ENCODE data around the gene RFX4.
"Not testable (repeated sequence)": the region's sequence is repeated elsewhere in the genome, so short reads cannot be mapped to it uniquely, and the experiment has no call there.

The RFX4 gene

GRCh38 chr12:106696071-106696470 is 113.3 kb downstream of the RFX4 start:
- DNase-seq: no peak

GRCh38 chr12:106696681-106697417 is 114.0 kb downstream of the RFX4 start:
- no peak for DNase-seq

GRCh38 chr12:106704081-106704480 is 121.3 kb downstream of the RFX4 start:
- DNase-seq: no peak

DNA sequence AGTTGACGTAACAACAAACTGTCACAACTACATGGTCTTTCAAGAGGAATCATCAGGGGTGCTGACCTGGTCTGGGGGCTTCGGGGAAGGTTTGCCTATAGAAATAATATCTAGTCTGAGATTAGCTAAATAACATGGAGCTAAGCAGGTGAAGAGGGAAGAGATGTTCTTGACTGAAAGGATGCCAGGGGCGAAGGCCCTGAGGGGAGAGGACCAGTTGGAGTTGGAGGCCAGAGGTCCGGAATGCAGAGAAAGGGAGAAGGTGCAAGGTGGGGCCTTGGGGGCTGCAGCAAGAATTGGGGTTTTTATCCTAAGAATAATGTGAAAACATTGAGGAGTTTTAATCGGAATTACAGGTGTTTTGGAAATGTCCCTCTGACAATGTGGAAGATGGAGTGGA is 123.2 kb downstream of the RFX4 start:
- no peak for DNase-seq

DNA sequence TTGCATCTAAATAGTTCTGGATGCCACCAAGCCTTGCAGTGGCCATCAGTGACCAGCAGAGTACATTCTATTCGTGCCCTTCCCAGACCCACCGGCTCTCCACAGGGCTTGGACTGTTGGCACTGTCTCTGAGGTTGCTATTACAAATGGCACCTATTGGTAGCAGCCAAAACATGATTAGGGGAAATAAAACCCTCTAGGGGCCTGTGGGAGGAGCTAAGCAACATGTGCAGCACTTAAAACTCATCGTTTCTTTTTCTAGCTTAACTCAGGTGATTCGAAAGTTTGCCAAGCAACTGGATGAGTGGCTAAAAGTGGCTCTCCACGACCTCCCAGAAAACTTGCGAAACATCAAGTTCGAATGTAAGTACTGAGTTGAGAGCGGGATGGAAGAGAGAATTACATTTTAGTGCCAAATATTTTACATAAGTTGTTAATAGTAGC is 126.3 kb downstream of the RFX4 start:
- no peak for DNase-seq

DNA sequence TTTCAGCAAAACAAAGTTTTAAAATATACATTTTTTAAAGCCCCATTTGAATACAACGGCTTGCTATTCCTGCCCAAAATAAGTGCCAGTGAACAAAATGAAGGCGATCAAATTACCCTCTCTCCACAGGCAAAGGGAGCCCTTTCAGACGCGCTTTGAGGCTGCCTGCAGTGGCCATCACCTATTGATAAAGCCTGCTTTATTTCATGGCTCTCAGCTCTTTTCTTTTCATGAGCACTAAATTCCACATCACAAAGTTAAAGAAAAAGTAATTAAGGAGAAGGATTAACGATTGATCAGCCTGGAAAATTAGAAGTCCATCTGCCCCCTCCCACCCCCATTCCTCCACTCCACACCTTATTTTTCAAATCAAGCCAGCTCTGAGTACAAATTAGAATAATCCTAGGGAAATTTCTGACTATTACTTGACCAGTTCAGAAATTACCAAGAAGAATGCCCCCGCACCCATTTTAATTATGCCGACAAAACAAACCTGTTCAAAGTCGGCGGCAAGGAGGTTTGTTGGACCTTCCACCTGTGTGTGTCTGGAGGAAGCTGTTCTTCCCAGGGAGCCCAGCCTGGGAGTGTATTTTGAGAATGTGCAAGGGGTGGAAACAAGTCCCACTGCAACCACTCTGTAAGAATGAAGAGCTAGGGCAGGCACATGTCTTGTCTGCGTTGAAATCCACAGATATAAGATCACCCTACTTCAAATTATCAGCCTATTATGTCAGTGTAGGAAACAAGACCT is 127.5 kb downstream of the RFX4 start:
- peak; percentile 10 for DNase-seq

- DNase-seq: peak; percentile 40
Observed at GRCh38 chr12:106711316-106711715, 128.5 kb downstream of the RFX4 start.

DNA sequence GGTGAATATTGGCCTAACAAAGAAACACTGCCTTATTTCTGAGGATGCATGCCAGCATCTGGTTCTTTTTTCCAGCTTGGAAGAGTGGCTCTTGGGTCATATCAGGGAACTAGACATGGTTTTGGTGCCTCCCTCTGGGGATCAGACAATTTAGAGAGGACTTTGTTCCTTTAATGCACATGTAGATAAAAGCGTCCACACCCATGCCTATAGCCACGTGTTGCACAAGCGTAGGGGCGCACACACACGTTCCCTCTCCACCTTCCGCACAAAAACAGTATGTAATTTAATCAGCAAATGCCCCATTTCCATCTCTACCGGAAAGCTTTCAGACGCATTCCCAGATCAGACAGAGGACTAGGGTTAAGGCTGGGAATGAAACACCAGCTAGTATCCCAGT is 130.0 kb downstream of the RFX4 start:
- DNase-seq: no peak

- no peak for DNase-seq
Observed at GRCh38 chr12:106714926-106715325, 132.1 kb downstream of the RFX4 start.

GRCh38 chr12:106715582-106715981 is 132.8 kb downstream of the RFX4 start:
- no peak for DNase-seq

- no peak for DNase-seq
Observed at GRCh38 chr12:106717673-106718072, 134.9 kb downstream of the RFX4 start.

DNA sequence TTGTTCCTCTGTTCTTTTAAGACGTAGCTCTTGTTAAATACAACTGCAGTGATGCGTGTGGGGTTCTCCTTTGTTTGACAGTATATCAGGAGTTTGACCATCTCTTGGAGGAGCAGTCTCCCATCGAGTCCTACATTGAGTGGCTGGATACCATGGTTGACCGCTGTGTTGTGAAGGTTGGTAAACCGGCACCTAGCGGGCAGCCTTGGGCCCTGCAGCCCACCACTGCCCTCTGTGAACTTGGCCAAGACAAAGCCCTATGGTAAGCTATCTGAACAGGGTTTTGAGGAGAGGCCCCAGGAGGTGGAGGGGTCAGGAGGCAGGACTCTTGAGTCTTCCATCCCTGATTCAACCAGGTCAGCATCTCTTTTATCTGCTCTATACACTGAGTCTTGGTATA is 137.1 kb downstream of the RFX4 start:
- no peak for DNase-seq

DNA sequence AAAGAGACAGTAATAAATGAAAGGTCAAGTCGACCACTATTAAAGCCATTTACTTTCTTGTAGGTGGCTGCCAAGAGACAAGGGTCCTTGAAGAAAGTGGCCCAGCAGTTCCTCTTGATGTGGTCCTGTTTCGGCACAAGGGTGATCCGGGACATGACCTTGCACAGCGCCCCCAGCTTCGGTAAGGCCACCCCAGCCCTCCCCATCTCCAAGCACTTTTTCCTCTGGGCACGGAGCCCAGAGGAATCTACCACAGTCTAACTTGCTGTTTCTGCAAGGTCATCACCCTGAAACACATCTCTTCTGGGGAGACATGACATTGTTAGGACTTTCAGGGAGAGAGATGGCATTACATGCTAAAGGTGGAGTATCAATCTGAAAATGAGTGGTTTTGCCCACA is 137.9 kb downstream of the RFX4 start:
- DNase-seq: no peak

GRCh38 chr12:106721915-106722314 is 139.1 kb downstream of the RFX4 start:
- no peak for DNase-seq

GRCh38 chr12:106722837-106723236 is 140.0 kb downstream of the RFX4 start:
- no peak for DNase-seq

DNA sequence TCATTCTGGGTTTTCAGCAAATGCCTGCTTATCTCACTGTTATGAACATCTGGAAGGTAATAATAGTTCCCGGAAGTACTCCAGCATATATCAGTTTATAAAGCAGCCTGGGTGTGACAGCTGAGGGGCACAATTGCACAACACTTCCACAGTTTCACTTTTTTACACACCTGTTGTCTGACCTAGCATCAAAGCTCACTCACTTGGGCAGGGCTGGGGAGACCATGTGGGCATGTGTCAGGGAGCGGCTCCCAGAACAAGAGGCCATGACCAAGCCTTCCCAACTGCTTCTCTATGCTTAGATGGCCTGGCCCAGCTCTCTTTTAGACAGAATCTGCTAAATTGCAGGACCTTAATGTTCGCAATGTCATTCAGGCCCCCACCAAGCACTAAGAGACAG is 140.6 kb downstream of the RFX4 start:
- no peak for DNase-seq

DNA sequence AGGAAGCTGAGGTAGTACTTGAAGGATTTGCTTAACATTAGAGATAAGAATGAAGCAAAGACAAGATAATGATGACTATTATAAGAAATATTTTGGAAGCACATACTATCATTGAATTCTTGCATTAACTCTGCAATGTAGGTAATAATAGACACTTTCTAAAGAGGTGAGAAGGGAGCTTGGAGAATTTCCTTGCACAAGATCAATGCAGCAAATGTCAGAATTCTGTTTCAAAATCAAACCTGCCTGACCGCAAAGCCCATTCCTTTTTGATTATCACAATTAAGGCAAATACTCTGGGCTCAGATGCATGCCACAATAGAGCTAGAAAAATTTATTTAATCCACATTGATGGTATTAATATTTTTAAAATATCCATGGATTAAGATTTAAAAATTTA is 141.3 kb downstream of the RFX4 start:
- no peak for DNase-seq

DNA sequence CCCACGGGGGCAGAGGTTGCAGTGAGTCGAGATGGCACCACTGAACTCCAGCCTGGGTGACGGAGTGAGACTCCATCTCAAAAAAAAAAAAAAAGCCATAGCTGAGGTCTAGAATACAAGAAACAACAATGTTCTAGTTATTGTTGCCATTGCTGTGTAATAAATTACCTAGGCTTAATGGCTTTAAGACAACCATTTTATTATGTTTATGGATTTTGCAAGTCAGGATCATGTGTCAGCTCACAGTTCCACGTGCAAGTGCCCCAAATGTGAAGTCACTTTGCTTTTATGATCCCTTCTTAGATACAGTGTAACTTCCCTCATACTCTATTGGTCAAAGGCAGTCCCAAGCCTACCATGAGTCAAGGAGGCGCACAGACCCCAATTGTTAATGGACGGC is 142.1 kb downstream of the RFX4 start:
- no peak for DNase-seq

- DNase-seq: not testable (repeated sequence)
Observed at GRCh38 chr12:106726603-106727202, 143.9 kb downstream of the RFX4 start.

DNA sequence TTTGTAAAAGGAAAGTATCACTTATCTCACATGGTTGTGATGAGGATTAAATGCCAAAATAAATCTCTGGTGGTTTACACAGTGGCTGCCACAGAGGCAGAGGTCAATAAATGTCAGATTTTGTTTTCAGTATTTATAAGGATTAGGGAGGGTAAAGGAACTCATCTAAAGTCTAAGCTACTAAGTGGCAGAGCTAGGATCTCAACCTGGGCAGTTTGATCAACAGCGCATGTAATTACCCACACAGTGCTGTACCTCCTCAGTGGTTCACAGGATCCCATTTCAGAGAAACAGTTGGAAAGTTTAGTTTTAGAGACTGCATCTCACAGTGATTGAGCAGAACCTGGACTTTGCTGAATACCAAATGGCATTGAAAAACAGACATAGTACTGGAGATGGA is 146.8 kb downstream of the RFX4 start:
- DNase-seq: no peak

- no peak for DNase-seq
Observed at GRCh38 chr12:106732890-106733289, 150.1 kb downstream of the RFX4 start.

DNA sequence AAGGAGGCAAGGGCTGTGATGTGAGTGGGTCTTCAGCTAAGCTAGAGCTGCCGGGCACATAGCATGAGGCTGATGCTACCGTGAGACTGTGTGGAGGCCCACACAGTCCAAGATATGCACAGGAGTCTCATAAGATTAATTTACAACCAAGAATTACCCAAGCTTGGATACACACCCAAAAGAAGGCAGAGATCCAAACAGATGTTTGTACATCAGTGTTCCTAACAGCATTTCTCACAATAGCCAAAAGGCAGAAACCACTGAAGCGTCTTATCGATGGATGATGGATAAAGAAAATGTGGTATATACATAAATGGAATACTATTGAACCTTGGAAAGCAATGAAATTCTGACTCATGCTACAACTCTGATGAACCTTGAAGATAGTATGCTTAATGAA is 150.9 kb downstream of the RFX4 start:
- no peak for DNase-seq

DNA sequence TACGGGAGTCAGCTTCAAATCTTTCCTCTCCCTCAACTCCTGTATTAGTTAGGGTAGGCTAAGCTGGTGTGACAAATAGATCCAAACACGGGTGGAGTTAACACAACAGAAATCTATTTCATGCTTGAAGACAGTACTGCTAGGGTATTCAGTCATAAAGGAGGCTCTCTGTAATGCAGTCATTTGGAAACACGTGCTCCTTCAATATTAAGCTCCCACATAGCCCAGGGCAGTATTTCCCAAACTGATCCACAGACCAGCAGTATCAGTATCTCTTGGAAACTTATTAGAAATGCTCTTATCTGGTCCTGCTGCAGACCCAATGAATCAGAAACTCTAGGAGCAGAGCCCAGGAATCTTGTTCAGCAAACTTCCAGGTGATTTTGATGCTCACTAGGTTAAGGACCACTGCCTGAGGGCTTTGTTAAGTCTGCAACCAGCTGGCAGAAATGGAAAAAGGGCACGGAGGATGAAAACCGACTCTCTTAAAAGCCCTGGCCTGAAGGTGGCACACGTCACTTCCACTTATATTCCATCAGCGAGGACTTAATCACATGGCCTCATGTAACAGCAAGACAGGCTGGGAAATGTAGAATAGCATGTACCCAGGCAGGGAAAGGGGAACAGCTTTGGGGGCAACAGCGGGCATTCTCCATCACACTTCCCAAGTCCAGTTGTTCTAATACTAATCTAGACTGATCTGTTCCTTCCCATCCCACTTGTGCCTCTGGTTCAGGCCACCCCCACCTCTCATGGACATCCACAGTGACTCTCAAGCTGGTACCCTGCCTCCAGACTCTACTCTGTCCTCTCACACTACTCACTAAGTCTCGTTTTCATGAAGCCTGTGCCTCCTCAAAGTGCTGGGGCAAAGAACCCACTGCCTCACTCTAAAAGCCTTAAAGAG is 153.5 kb downstream of the RFX4 start:
- no peak for DNase-seq
